HEK293T (cell line): Measurements from ENCODE around the gene LRP11.

Experiments used
- ARNT ChIP-seq: fragments of 450-650 bp; IDR thresholded peaks from 2 replicates; pipeline ENCODE4 v1.6.1; 2017; ENCODE audit warnings: mild to moderate bottlenecking
- SP1 ChIP-seq: fragments of 450-650 bp; IDR thresholded peaks from 2 replicates; pipeline ENCODE4 v1.6.1; 2017

- TF ChIP-seq ARNT (no peak), SP1 (no peak)
These were observed 21.0 kb downstream of the LRP11 start for GRCh38 chr6:149843051-149843633.
